ENCODE measurements around the gene CLHC1. TPM values are rescaled to one million over a fixed set of nuclear protein-coding genes. Genes with fewer than 3 reads are reported as not detected.
"Not testable (repeated sequence)": the region's sequence is repeated elsewhere in the genome, so short reads cannot be mapped to it uniquely, and the experiment has no call there.

The CLHC1 gene
- total RNA-seq, 2 experiments from 2014 or later, result 4.0 to 6.1 TPM

- Mint-ChIP-seq H3K4me1 (peaks cover 60% of the 10 kb centered on the region), H3K4me3 (peak overlapping the region; percentile 98), H3K9me3 (ENCODE audit: low read depth) (no peaks in the 10 kb centered on the region), H3K27ac (peak overlapping the region; percentile 98), H3K36me3 (ENCODE audit: low read depth) (peaks cover 63% of the 10 kb centered on the region), H3K27me3 (no peaks in the 10 kb centered on the region)
- intact Hi-C loops (cut with DNase I, micrococcal nuclease), result loop anchor here (1.0 to 10.0 kb wide), 19 partner anchors 8 to 1464 kb away; partner anchors contain the start of genes CFAP36 (in 2 of the 2), EML6 (in 2 of the 2), MTIF2 (in 2 of the 2) and PPP4R3B (in 2 of the 2)
- POLR2A ChIA-PET, result no interaction called here
- DNase-seq, result no peak
- CTCF ChIA-PET, result no interaction called here
- peak; percentile 7 for ATAC-seq
Measured at GRCh38 chr2:55231546-55232083, 478 bp downstream of the CLHC1 start.

GRCh38 chr2:55230551-55230950 lies 1.5 kb downstream of the CLHC1 start:
- Mint-ChIP-seq H3K4me1 (peaks cover 55% of the 10 kb centered on the region), H3K27me3 (no peaks in the 10 kb centered on the region), H3K36me3 (ENCODE audit: low read depth) (peaks cover 54% of the 10 kb centered on the region), H3K9me3 (ENCODE audit: low read depth) (no peaks in the 10 kb centered on the region), H3K4me3 (peak overlapping the region; percentile 98), H3K27ac (no peak overlapping the region)
- ATAC-seq, result no peak
- ChIA-PET CTCF (interaction anchor here (0.6 to 1.4 kb wide), 2 partner anchors 39 to 47 kb away, joined by 3 to 4 read pairs; no protein-coding TSS in a partner anchor), POLR2A (no interaction called here)
- DNase-seq, result no peak
- intact Hi-C loops (cut with DNase I, micrococcal nuclease), result loop anchor here (5.0 to 10.0 kb wide), 5 partner anchors 187 to 1258 kb away; partner anchors contain the start of genes CCDC88A (in 1 of the 2), EML6 (in 1 of the 2) and PSME4 (in 1 of the 2)

GRCh38 chr2:55229221-55229620 lies 2.9 kb downstream of the CLHC1 start:
- H3K4me1 Mint-ChIP-seq, result peaks cover 44% of the 10 kb centered on the region
- ChIA-PET CTCF (no interaction called here), POLR2A (no interaction called here)
- DNase-seq, result no peak
- no peaks in the 10 kb centered on the region for H3K27me3 Mint-ChIP-seq
- H3K36me3 Mint-ChIP-seq (ENCODE audit: low read depth), result peaks cover 44% of the 10 kb centered on the region
- no peak for ATAC-seq
- intact Hi-C loops (cut with DNase I, micrococcal nuclease), result loop anchor here in 1 of 2 experiments (10.0 kb wide), 1 partner anchor 674 kb away; no protein-coding TSS in a partner anchor
- H3K4me3 Mint-ChIP-seq, result no peak overlapping the region
- no peak overlapping the region for H3K27ac Mint-ChIP-seq
- H3K9me3 Mint-ChIP-seq (ENCODE audit: low read depth), result no peaks in the 10 kb centered on the region

- intact Hi-C loops (cut with DNase I, micrococcal nuclease), result loop anchor here in 1 of 2 experiments (10.0 kb wide), 1 partner anchor 673 kb away; no protein-coding TSS in a partner anchor
- H3K27ac Mint-ChIP-seq, result peak overlapping the region; percentile 33
- POLR2A ChIA-PET, result no interaction called here
Measured at GRCh38 chr2:55228226-55228563, 3.9 kb downstream of the CLHC1 start.

GRCh38 chr2:55227437-55228225 lies 4.5 kb downstream of the CLHC1 start:
- H3K4me1 Mint-ChIP-seq, result peaks cover 38% of the 10 kb centered on the region
- intact Hi-C loops (cut with DNase I, micrococcal nuclease), result loop anchor here in 1 of 2 experiments (10.0 kb wide), 1 partner anchor 673 kb away; no protein-coding TSS in a partner anchor
- ChIA-PET POLR2A (interaction anchor here (0.6 kb wide), 1 partner anchor 31 kb away, joined by 9 read pairs; no protein-coding TSS in a partner anchor), CTCF (interaction anchor here (0.6 kb wide), 1 partner anchor 194 kb away, joined by 3 read pairs; no protein-coding TSS in a partner anchor)
- not testable (repeated sequence) for H3K9me3 Mint-ChIP-seq (ENCODE audit: low read depth); H3K27me3 Mint-ChIP-seq; ATAC-seq; DNase-seq
- H3K4me3 Mint-ChIP-seq, result peak overlapping the region; percentile 3
- H3K36me3 Mint-ChIP-seq (ENCODE audit: low read depth), result peaks cover 29% of the 10 kb centered on the region
- H3K27ac Mint-ChIP-seq, result peak overlapping the region; percentile 33

More at GRCh38 chr2:55228226-55228563, 3.9 kb downstream of the CLHC1 start:
- Mint-ChIP-seq H3K27me3 (no peaks in the 10 kb centered on the region), H3K4me3 (peak overlapping the region; percentile 3), H3K9me3 (ENCODE audit: low read depth) (no peaks in the 10 kb centered on the region), H3K36me3 (ENCODE audit: low read depth) (peaks cover 35% of the 10 kb centered on the region), H3K4me1 (peaks cover 36% of the 10 kb centered on the region)
- CTCF ChIA-PET, result no interaction called here
- no peak for ATAC-seq
- no peak for DNase-seq

GRCh38 chr2:55225481-55226020 lies 6.5 kb downstream of the CLHC1 start:
- peaks cover 25% of the 10 kb centered on the region for H3K36me3 Mint-ChIP-seq (ENCODE audit: low read depth)
- H3K27me3 Mint-ChIP-seq, result no peaks in the 10 kb centered on the region
- no peak overlapping the region for H3K27ac Mint-ChIP-seq
- no peak overlapping the region for H3K4me3 Mint-ChIP-seq
- ATAC-seq, result no peak
- intact Hi-C loops (cut with DNase I, micrococcal nuclease), result loop anchor here in 1 of 2 experiments (10.0 kb wide), 1 partner anchor 671 kb away; no protein-coding TSS in a partner anchor
- H3K9me3 Mint-ChIP-seq (ENCODE audit: low read depth), result no peaks in the 10 kb centered on the region
- H3K4me1 Mint-ChIP-seq, result peaks cover 45% of the 10 kb centered on the region
- POLR2A ChIA-PET, result no interaction called here
- no peak for DNase-seq
- CTCF ChIA-PET, result interaction anchor here (0.8 kb wide), 1 partner anchor 296 kb away, joined by 3 read pairs; no protein-coding TSS in a partner anchor

GRCh38 chr2:55224761-55225261 lies 7.3 kb downstream of the CLHC1 start:
- Mint-ChIP-seq H3K4me3 (no peak overlapping the region), H3K4me1 (peaks cover 41% of the 10 kb centered on the region), H3K27me3 (no peaks in the 10 kb centered on the region), H3K36me3 (ENCODE audit: low read depth) (peaks cover 19% of the 10 kb centered on the region), H3K27ac (no peak overlapping the region), H3K9me3 (ENCODE audit: low read depth) (no peaks in the 10 kb centered on the region)
- ChIA-PET POLR2A (interaction anchor here (0.5 to 2.2 kb wide), 3 partner anchors 8 to 600 kb away, joined by 3 to 11 read pairs (median 4); partner anchors contain the start of genes CLHC1 and RPS27A), CTCF (interaction anchor here (0.8 to 1.4 kb wide), 2 partner anchors 212 to 296 kb away, joined by 3 read pairs; no protein-coding TSS in a partner anchor)
- intact Hi-C loops (cut with DNase I, micrococcal nuclease), result loop anchor here in 1 of 2 experiments (10.0 kb wide), 1 partner anchor 670 kb away; no protein-coding TSS in a partner anchor
- no peak for DNase-seq
- ATAC-seq, result no peak

GRCh38 chr2:55223958-55224760 lies 7.9 kb downstream of the CLHC1 start:
- H3K36me3 Mint-ChIP-seq (ENCODE audit: low read depth), result peaks cover 14% of the 10 kb centered on the region
- ATAC-seq, result no peak
- intact Hi-C loops (cut with DNase I, micrococcal nuclease), result loop anchor here (1.0 to 10.0 kb wide), 4 partner anchors 8 to 669 kb away; partner anchors contain the start of genes CLHC1 (in 2 of the 2), RPS27A (in 2 of the 2), RTN4 (in 2 of the 2) and MTIF2 (in 1 of the 2)
- peaks cover 38% of the 10 kb centered on the region for H3K4me1 Mint-ChIP-seq
- H3K27me3 Mint-ChIP-seq, result no peaks in the 10 kb centered on the region
- no peaks in the 10 kb centered on the region for H3K9me3 Mint-ChIP-seq (ENCODE audit: low read depth)
- ChIA-PET CTCF (interaction anchor here (0.7 to 1.4 kb wide), 3 partner anchors 189 to 441 kb away, joined by 3 read pairs; no protein-coding TSS in a partner anchor), POLR2A (interaction anchor here (0.5 to 2.2 kb wide), 5 partner anchors 9 to 600 kb away, joined by 3 to 11 read pairs (median 5); partner anchors contain the start of genes CLHC1, RPS27A and RTN4)
- H3K4me3 Mint-ChIP-seq, result peak overlapping the region; percentile 66
- H3K27ac Mint-ChIP-seq, result peak overlapping the region; percentile 76
- DNase-seq, result no peak

- no peaks in the 10 kb centered on the region for H3K36me3 Mint-ChIP-seq (ENCODE audit: low read depth)
- H3K27me3 Mint-ChIP-seq, result no peaks in the 10 kb centered on the region
- no peaks in the 10 kb centered on the region for H3K4me1 Mint-ChIP-seq
- H3K9me3 Mint-ChIP-seq (ENCODE audit: low read depth), result no peaks in the 10 kb centered on the region
- DNase-seq (no peak), ATAC-seq (no peak)
- CTCF ChIA-PET, result interaction anchor here (0.5 kb wide), 1 partner anchor 116 kb away, joined by 3 read pairs; no protein-coding TSS in a partner anchor
- H3K4me3 Mint-ChIP-seq, result no peak overlapping the region
- no peak overlapping the region for H3K27ac Mint-ChIP-seq
- POLR2A ChIA-PET, result no interaction called here
- intact Hi-C loops (cut with DNase I, micrococcal nuclease), result no loop called here
Measured at GRCh38 chr2:55213822-55214221, 18.3 kb downstream of the CLHC1 start.

GRCh38 chr2:55204950-55205349 lies 27.1 kb downstream of the CLHC1 start:
- POLR2A ChIA-PET, result no interaction called here
- Mint-ChIP-seq H3K27me3 (no peaks in the 10 kb centered on the region), H3K27ac (no peak overlapping the region), H3K4me1 (no peaks in the 10 kb centered on the region), H3K4me3 (no peak overlapping the region), H3K36me3 (ENCODE audit: low read depth) (peaks cover 33% of the 10 kb centered on the region), H3K9me3 (ENCODE audit: low read depth) (peaks cover 16% of the 10 kb centered on the region)
- DNase-seq, result no peak
- CTCF ChIA-PET, result interaction anchor here (0.5 to 0.6 kb wide), 2 partner anchors 18 to 161 kb away, joined by 3 to 4 read pairs; no protein-coding TSS in a partner anchor
- no peak for ATAC-seq
- intact Hi-C loops (cut with DNase I, micrococcal nuclease), result no loop called here

Data from activated CD4-positive, alpha-beta T cell treated with anti-CD3 and anti-CD28 coated beads for 36 hours (primary cell).